Measurements from ENCODE around the gene TLR4. TPM values are rescaled to one million over a fixed set of nuclear protein-coding genes. Genes with fewer than 3 reads are reported as not detected.

The TLR4 gene
- polyA plus RNA-seq, 4 donors: 7.7 to 15.8 (median 9.4) TPM

DNA sequence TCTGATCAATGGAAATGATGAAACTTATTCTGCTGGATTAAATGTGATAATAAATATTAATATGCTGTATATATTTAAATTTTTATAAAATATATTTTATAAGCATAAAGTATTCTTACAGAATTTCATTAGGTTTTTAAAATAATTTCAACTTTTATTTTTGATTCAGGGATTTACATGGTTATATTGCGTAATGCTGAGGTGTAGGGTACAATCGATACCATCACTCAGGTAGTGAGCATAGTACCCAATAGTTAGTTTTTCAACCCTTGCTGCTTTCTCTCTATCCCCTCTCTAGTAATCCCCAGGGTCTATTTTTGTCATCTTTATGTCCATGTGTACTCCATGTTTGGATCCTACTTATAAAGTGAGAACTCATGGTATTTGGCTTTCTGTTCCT is 5.7 kb downstream of the TLR4 start:
- DNase-seq (ENCODE audit: low read depth in 4 of 4, low spot score in 3 of 4): no peak

DNA sequence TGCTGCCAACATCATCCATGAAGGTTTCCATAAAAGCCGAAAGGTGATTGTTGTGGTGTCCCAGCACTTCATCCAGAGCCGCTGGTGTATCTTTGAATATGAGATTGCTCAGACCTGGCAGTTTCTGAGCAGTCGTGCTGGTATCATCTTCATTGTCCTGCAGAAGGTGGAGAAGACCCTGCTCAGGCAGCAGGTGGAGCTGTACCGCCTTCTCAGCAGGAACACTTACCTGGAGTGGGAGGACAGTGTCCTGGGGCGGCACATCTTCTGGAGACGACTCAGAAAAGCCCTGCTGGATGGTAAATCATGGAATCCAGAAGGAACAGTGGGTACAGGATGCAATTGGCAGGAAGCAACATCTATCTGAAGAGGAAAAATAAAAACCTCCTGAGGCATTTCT is 10.1 kb downstream of the TLR4 start:
- DNase-seq (ENCODE audit: low read depth in 4 of 4, low spot score in 3 of 4): no peak

DNA sequence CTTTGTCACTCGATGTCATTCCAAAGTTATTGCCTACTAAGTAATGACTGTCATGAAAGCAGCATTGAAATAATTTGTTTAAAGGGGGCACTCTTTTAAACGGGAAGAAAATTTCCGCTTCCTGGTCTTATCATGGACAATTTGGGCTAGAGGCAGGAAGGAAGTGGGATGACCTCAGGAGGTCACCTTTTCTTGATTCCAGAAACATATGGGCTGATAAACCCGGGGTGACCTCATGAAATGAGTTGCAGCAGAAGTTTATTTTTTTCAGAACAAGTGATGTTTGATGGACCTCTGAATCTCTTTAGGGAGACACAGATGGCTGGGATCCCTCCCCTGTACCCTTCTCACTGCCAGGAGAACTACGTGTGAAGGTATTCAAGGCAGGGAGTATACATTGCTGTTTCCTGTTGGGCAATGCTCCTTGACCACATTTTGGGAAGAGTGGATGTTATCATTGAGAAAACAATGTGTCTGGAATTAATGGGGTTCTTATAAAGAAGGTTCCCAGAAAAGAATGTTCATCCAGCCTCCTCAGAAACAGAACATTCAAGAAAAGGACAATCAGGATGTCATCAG is 11.3 kb downstream of the TLR4 start:
- no peak for DNase-seq (ENCODE audit: low read depth in 4 of 4, low spot score in 3 of 4)

DNA sequence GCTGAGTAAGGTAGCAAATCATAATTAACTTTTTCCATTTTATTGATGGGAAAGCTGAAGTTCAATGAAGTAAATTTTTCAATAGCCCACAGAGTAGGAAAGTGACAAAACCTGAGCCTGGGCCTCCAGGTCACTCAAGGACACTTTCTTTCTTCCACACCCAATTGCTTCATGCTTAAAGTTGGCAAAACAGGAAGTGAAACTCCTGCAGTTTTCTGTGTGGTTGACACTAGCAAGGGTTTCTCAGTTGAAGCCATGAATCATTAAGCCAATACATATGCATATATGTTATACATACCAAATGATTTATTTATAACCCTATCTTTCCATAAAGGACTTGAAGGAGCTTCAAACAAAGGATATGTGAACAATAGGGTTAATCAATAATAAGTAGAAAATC is 13.9 kb downstream of the TLR4 start:
- DNase-seq (ENCODE audit: low read depth in 4 of 4, low spot score in 3 of 4): no peak

DNA sequence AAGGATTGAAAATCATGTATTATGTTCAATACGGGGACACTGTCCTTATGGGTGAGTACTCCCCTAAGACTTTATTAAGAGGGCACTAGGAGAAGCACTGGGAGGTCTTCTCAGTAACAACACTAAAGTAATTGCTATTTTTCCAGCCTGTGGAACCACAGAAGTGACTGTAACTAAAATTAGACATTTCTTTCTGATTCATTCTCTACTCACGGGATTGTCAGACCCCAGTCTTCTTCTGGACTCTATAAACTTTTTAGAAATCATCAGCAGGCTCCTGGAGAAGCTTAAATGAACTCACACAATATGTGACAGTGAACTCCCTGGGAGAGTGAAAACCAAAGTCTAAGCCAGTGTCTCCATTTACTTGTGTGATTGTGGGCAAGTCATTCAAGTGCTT is 14.5 kb downstream of the TLR4 start:
- DNase-seq (ENCODE audit: low read depth in 4 of 4, low spot score in 3 of 4): no peak

DNA sequence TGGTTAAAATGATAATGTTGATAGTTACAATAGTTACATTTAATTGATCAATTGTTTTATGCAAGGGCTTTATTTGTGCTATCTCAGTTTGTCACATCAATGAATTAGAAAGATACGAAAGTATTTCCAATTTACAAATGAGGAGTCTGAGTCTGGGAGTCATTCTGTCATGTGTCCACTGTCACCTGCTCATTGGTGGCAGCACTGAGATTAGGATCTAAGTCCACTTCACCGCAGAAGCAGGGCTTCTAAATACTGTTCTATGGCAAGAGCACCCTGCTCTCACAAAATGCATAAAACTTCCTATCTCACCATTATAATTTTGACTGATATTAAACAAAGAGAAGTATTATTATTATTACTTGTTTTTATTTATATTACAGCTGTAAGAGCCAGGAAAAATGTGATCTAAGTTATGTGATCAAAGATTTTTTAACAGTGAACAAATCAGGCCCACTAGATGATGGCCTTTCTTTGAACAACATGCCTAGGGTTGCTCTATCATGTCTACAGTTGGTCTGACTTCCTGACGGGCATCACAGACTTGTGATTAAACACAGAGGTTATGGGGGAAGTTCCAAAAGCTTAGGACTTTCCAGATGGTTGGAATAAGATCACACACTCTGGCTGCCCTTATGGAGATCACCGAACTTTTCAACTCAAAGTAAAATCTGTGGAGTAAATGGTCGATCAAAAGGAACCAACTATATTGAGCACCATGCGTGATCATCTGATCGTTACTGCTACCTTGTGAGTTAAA is 15.1 kb downstream of the TLR4 start:
- DNase-seq (ENCODE audit: low read depth in 4 of 4, low spot score in 3 of 4): no peak

DNA sequence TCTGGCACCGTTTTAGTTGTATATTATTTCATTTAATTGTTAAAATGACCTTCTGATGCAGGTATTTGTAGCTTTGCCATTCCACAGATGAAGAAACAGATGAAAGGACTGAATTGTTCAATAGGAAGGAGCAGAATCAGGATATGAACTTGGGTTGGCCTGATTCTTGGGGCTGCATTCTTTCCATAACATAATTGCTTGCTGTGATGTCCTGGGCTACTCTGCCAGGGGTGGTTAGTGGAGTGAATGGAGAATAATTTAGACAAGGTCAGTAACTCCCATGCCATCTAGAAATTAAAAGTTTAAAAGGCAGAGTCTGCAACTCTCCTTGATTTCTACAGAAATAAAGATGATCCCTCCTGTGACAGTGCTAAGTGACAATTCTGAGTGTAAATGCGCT is 15.9 kb downstream of the TLR4 start:
- no peak for DNase-seq (ENCODE audit: low read depth in 4 of 4, low spot score in 3 of 4)

DNA sequence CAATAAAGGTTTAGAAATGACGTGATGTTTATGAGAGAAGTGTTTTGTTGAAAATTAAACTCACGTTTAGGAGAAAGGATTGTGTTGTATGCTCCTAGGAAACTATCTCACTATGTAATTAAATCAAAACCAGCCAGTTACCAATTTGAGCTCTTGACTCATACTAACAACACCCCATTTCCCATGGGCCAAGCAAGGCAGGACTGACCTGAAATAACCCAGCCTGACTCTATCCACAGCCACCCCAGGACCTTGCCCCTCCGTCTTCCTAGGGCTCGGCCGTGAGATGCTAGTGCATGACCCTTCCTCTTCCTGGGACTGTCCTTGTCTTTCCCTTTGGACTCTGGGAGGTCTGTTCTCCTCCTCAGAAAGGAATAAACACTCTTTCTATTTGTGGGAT is 16.4 kb downstream of the TLR4 start:
- no peak for DNase-seq (ENCODE audit: low read depth in 4 of 4, low spot score in 3 of 4)

DNA sequence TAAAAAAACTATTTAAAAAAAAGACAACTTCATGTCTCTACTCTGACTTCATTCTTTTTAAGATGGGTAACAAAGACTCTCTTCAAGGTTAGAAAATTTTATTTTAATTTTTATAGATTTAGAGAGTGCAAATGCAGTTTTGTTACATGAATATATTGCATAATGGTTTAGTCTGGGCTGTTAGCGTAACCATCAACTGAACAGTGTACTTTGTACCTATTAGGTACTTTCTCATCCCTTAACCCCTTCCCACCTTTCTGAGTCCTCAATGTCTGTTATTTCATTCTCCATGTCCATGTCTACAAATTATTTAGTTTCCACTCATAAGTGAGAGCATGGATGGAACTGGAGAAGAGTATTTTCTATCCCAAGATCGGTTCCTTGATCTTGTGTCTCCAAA is 16.8 kb downstream of the TLR4 start:
- DNase-seq (ENCODE audit: low read depth in 4 of 4, low spot score in 3 of 4): no peak

DNA sequence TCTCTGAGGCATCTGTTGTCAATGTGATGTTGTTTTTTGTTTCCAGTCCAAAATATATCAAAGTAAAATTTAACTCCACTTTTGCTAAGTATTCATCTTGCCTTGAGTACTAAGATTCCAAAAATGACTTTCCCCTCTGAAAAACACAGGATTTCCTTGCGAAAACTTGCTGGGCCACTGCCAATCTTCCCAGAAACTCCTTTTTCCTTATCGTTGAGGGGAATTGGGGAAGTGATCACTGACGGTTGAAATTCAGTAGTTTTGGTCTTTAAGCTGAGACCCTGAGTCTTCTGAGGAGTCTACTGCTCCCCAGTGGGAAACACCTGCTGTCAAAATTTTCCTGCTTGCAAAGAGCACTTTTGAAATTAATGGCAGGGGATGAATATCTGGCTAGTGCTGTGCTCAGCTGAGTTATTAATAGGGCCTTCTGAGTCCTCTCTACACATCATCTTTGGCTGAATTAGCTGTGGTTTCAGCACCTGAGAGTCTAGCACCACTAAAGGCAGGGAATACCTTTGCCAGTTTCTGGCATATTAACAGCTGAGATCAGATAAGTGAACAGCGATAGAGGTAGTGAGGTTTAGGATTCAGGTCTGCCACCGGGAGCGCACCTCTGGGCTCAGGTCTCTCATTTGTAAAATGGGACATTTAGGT is 18.0 kb downstream of the TLR4 start:
- DNase-seq (ENCODE audit: low read depth in 4 of 4, low spot score in 3 of 4): no peak

DNA sequence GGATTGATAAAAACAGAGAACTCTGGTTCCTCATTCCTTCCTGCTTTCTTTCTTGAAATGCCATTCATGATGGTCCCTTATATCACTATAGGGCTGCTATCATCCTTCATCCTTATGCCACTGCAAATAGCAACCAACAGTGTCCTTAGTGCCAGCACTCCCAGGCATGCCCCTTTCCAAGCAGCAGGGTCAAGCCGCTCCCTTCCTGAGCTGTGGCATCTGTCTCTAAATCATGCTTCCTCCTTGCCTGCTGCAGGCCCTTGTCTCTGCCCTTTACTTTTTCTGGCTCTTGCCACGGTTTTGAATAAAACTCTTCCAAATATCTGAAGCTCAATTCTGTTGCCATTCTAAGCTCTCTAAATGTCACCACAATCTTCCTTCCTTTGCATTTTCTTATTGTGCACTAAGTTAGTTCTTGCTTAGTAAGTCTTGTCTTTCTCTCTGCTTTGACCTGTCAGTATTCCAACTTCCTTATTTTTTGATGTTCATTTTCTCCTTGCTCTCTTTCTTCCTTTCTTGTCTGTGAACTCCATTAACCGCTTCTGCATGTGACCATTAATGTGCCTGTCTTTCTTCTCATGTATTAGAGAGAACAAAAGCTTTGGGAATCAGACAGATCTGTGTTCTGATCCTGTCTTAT is 19.9 kb downstream of the TLR4 start:
- DNase-seq (ENCODE audit: low read depth in 4 of 4, low spot score in 3 of 4): no peak

DNA sequence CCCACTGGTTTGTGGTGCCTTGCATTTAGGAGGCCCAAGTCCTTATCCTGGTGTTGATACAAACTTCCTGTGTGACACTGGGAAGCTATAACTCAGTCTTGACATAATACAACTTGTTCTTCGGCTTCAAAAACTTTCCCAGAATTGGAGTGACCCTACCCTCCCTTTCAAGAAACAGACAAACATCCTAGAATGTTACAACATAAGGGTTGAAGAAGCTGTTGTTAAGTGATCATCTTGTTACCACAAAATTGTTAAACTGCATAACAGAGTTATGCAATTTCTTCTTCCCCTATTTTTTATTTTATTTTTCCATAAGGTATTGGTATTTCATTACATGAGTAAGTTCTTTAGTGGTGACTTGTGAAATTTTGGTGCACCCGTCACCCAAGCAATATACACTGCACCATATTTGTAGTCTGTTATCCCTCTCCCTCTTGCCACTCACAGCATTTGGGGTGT is 21.3 kb downstream of the TLR4 start:
- no peak for DNase-seq (ENCODE audit: low read depth in 4 of 4, low spot score in 3 of 4)

DNA sequence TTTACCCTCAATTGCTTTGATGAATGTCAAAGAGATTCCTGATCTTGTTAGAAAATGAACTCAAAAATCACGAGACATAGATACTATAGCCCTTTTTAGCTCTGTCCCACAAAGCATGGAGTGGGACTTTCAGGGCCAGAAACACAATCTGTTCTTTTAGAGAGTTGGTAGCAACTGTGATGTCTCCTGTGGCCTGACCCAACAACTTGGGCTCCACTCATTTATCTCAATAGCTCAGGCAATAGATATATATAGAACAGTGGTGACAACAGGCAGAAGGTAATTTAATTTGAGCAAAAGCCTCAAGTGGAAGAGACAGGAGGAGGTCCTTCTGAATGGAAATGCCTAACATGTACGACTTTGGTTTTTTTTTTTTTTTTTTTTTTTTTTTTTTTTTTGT is 25.2 kb downstream of the TLR4 start:
- DNase-seq (ENCODE audit: low read depth in 4 of 4, low spot score in 3 of 4): no peak

DNA sequence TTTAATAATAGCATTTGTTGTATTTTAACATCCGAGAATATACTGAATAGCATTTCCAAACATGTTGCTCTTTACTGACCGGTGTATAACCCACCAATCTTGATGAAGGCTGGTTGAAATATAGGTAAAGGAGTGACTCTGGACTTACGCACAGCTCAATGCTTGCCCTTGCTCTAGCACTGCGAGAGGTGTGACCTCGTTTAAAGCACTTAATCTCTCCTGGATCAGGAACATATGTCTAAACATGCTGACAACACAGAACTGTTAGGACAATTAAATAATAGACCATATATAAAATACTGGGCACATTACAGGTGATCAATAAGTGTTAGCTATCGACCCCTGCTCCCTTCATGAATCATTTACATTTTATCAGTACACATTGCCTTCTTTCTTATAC is 28.3 kb downstream of the TLR4 start:
- no peak for DNase-seq (ENCODE audit: low read depth in 4 of 4, low spot score in 3 of 4)

DNA sequence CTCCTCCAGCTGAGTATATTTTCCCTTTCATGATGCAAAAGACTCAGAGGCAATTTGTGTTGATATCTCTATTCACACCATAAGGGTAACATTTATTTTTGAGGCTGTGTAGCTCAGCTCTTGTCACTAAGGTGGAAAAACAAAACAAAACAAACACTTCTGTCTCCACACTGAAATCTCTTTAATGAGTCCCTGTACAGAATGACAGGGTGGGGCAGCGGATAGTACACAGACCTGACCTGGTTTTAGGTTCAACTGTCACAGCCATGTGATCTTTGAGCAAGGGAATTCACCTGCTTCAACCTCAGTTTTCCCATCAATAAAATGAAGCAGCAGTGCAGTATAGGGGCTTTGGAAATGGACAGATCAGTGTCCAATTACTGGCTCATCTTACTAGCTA is 29.3 kb downstream of the TLR4 start:
- DNase-seq (ENCODE audit: low read depth in 4 of 4, low spot score in 3 of 4): no peak

DNA sequence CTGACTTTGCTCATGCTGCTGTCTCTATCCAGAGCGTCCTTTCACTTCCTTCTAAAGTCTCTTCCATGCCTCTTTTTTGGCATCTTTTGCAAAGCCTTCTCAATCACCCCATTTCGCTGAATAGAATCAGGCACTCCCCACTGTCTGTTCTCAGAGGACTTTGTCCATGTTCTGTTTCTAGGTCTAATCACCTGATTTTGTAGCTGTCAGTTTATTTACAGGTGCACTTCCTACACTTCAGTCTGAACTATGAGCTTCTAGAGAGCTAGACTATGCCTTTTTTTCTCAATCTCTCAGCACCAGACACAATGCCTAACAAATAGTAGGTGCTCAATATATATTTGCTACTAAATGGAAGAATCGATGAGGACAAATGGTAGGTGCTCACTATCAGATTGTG is 29.9 kb downstream of the TLR4 start:
- no peak for DNase-seq (ENCODE audit: low read depth in 4 of 4, low spot score in 3 of 4)

DNA sequence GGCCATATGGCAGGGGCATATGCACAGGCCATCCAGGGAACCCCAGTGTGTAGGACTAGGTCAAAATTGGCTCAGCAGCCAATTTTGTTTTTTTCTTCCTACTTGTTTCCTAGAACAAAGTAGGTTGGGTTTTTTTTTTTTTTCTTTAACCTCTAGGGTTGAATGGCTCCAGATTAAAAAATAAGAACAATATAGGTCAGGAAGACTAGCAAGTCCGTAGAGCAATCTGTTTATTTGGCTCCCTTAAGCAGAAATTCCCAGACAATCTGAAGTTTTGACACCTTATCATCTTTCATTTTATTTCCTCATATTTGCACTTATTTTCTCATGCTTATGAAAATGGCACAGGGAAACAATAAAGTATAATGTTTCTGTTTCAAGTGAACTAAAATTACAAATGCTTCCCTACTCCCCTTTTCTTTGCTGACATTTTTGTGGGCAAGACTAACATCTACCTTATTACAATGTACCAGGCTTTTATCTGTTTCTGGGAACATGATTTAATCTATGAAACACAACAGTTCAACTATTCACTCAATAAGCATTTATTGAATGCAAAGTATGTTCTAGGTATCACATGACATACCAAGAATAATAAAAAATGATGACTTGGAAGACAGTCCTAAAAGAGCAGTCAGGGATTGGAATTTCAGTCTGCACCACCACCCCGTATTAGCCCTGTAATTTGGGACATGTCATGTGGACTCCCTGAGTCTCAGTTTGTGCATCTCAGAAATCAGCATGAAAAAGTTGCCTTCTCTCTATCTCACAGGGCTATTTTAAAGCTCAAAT is 30.5 kb downstream of the TLR4 start:
- DNase-seq (ENCODE audit: low read depth in 4 of 4, low spot score in 3 of 4): no peak

DNA sequence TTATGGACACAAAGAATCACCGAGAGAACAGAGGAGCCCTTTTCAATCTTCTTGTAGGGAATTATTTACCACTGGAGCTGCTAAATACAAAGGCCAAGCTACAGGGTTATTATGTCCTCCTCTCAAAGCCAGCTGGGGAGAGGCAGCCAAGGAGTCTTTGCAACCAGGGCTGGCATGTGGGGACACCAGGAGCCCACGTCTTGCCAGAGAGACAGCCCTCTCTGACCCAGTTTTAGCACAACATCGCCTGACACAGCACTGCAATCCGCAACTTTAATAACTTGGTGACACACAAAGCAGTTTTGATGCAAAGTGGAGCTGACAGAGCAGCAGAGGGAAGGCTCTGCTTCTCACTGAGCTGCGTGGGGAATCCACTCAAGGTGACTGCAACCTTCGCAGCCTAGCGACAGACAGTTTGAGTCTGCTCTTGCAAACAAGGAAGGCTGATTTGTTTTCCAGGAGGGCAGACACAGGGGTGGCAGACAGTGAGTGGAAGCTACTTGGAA is 33.6 kb downstream of the TLR4 start:
- DNase-seq (ENCODE audit: low read depth in 4 of 4, low spot score in 3 of 4): no peak

DNA sequence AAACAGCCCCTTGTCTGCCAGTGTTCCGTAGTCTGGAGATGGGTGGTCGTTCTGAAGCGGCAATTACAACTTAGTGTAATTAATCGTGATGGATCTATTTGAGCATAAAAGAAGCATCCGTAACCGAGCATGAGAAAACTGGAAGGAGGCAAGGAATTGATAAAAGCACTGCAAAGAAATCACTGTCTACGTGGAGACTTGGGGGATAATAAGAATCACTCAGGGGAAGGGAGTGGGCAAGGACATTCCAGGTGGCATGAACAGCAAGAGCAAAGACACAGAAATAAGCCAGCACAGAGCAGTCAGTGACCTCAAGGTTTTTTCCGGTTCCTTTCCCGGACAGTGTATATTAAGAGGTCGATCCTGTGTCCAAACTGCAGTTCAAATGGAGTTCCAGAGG is 35.0 kb downstream of the TLR4 start:
- DNase-seq (ENCODE audit: low read depth in 4 of 4, low spot score in 3 of 4): no peak

DNA sequence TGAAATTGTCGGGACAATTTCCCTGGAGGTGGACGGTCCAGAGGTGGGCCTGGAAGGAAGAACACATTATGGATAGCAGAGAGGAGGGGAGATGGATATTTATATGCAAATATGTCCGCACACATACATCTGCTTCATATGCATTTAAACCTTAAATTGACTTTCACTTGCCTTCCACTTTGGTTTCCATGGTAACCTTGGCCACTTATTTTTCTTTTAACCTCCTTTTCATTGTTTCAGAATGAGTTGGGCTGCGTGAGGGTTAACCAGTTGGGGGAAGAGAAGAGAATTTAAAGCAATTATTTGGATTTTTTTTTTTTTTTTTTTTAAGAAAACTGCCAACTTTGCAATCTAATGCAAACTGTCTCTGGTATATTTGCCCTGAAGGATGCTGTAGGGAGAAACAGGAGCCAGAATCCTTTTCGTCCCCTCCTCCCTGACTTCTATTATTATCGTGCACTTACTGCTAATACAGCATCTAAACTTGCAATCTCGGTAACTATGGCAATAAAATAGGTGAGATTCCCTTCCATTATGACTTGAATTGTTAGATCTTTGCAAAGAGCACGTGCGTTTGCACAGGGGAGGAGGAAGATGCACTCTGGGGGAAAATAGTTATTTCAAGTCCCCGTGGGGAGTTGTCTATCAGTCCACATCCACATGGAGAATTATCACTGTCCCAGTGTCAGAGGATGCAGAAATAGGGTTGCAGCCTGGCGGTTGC is 35.6 kb downstream of the TLR4 start:
- no peak for DNase-seq (ENCODE audit: low read depth in 4 of 4, low spot score in 3 of 4)
